NCI-H524 (cell line): ENCODE data around the gene MAN1C1.
"Not testable (repeated sequence)": the region's sequence is repeated elsewhere in the genome, so short reads cannot be mapped to it uniquely, and the experiment has no call there.

Experiments
- DNase-seq, 2 experiments: peaks; one replicate each; lab custom pipeline; 2025; lab: John Stamatoyannopoulos, UW

The MAN1C1 gene

DNA sequence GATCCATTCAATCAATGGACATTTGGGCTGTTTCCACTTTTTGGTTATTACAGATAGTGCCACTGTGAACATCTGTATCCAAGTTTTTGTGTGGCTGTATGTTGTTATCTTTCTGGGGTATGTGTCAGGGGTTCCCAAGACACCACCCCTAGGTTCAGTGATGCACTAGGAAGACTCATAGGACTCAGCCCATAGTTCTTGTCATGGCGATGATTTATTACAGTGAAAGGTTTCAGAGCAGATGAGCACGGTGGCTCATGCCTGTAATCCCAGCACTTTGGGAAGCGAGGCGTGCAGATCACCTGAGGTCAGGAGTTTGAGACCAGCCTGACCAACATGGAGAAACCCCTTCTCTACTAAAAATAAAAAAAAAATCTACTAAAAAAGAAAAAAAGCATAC lies 64.1 kb downstream of the MAN1C1 start:
- no peak for DNase-seq

DNA sequence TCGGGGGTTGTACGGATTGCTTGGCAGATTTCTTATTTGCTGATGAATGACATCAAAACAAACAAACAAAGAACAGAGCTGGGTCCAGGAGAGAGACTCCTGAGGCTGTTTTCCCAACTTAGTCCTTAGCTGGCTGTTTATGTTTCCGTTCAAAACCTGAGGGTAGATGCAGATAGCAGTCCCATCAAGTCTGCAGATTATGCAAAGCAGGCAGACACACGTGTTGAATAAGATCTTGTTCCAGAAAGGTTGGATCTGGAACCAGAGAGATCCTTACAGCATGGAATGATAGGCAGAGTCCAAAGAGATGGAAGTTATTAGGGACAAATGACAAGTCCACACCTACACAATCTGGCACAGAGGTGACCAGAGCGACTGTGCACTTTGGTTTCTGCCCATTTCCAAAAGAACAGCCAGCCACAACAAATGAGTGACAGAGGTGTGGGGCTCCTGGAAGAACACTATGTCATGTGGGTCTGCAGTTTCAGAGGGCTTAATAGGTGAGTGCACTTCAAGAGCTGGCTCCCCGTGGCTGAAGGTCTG lies 65.5 kb downstream of the MAN1C1 start:
- no peak for DNase-seq

DNA sequence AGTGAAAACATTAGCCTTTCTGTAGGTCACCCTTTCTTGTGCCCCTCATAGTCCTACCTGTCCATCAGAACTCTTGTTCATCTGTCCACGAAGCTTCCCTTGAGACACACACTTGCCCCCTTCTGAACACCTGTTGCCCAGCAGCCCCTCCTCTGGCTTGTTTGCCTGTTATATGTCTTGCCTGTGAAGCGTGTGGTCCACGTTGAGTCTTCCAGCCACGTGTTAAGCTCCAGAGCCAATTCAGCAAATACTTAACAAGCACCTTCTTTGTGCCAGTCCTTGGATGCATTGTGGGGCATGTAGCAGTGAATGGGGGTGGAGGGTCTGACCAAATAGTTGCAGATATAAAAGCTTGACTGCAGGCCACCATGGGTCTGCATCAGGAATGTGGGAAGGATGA lies 66.6 kb downstream of the MAN1C1 start:
- no peak for DNase-seq

DNA sequence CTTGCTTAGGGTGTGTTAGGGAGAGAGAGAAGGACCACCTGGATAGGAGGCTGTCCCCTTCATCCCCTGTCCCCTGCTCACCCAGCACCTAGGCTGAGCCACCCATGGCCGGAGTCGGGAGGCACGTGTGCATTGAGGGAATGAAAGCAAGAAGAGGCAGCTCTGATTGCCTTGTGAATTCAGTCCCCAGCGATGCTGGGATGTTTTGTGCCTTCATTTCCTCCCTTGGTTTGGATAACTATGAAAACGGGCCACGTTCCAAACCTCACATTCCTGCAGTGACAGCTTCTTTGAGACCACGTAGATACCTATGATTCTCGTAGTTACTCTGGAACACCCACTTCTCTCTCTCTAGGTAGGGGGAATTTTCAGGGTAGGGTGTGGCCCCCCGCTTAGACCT lies 67.1 kb downstream of the MAN1C1 start:
- DNase-seq = no peak

DNA sequence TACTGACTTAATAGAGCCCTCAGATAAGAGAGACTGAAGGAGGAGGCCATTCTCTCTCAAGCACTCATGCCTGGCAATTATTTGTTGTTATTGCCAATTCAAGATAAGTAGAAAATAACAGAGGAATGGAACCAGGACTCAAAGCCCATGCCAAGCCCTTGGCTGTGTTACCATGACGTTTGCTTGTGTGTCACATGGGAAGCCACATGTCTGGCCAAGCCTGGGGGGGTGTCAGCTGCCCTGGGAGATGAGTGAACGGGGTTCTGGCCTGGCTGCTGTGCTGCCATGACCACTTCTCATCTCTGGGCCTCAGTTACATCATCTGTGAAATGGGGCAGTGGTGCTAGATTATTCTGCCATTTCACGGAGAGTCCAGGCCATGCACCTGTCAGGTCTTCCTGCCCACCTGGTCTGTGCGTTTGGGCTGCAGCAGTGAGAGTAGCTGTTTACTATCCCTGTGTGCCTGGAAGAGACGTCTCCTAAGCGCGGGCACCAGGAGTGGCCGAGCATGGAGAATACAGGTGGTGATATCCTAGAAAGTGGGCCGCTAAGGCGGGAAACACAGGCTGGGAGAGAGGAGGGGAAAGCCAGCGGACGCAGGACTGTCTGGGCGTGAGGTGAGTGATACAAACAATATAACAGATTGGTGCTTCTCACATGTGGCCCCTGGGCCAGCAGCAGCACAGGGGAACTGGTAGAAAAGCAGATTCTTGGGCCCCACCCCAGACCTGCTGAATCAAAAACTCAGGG lies 67.8 kb downstream of the MAN1C1 start:
- DNase-seq = no peak

DNA sequence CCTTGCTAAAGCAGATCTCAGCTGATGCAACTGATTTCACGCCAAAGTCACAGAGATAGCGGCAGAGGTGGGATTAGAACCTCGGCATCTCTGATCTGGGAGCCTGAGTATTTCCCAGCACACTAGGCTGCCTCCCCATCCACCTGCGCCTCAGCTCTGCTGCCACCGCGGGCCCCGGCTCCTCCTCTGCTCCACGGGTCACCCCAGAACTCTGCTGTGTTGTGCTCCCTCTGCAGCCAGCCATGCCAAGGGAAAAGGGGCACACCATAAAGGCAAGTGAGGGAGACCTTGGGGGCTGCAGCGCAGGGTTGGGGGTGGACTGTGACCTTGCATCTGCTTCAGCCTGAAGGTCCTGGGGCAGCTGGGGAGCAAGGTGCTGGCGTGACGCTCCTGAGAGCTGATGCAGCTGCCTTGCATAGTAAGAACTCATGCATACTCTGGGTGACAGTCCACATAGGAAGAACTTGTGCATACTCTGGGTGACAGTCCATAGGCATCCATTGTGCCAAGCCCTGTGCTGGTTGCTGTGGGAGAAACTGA lies 68.7 kb downstream of the MAN1C1 start:
- DNase-seq = no peak

DNA sequence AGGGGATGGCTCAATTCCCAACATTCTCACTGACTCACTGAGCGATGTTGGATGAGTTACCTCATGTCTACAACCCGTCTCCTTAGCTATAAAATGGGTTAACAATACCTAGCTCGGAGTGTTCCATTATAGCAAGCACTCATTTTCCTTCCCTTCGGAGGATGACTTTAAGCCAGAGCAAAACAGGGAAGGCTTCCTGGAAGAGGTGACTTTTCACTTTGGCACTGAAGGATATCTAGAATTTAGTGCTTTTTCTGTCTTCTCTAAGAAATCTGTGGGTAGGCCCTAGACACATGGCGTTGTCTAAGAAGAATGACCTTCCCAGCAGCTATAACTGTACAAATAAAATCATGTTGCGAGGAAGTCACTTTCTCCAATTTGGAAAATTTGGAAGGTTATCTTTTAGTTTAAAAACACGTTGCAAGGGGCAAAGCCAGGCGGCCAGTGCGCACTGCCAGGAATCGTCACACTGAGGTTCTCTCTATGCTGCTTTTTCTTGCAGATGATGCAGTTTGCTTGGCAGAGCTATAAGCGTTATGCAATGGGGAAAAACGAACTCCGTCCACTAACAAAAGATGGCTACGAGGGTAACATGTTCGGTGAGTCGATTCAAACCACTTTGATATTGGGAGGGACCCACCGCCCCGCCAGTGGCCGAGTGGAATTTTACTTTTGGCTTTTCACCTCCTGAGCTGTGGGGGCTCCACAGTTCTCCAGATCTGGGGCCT lies 69.5 kb downstream of the MAN1C1 start:
- DNase-seq = no peak

DNA sequence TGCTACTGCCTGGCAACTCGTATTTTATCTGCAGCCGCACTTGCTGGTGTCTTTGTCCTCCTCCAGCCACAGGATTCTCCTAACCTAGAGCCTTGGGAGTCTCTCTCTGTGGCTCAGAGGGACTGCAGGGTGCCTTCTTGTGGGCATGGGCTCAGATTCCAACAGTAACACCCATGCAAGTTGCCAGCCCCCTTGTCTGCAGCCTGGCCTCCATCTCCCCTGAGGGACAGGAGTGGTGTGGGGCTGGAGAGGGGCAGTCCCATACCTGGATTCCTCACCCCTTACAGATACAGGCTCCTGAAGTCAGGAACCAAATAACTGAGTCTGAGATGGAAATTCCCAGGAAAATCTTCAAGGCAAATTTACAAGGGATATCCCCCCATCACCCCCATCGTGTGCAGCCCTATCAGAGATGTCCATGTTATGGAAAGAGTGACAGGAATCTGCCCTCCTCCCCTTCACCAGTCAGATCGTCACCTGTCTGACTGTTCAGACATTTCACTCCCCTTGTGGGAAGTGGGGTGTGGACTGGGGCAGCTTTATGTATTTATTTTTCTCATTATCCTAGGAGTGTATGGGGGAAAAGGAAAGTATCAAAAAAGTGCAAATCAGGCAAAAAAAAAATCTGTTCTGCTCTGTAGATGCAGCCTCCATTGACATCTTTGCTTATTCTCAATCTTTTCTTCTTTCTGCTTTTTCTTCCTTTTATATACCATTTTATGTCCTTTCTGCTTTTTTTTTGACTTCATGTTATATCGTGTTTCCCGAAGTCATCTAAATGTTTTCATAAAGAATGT lies 70.8 kb downstream of the MAN1C1 start:
- DNase-seq = no peak

DNA sequence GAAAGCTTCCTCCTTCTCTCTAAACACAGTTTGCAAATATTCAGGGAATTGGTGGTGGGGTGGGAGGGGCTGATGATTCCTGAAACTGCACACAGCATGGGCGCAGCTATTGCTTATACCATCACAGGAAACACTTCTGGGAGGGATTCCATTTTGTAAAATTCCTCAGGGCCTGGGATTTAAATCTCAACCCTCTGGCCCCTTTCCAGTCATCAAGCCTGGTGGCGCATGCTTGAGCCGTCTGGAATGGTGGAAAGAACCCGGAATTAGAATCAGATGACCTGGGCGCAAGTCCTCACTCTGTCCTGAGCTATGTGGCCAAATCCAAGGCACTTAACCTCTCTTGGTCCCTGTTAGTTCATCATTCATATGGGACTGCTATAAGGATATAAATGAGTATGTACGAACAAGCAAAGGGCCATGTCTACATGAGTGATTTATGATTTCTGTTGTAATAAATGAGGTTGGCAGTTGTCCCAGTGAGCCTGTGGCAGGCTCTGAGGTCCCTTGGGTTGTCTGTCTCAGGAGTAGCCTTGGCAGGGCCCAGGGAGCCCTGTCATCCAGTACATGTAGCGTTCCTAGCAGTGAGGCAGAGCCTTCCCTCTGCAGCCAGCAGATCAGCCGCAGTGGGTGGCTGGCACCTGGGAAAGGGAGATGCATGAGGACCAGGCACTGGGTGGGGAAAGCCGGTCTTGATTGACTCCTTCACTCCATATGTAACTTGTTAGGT lies 72.0 kb downstream of the MAN1C1 start:
- no peak for DNase-seq

DNA sequence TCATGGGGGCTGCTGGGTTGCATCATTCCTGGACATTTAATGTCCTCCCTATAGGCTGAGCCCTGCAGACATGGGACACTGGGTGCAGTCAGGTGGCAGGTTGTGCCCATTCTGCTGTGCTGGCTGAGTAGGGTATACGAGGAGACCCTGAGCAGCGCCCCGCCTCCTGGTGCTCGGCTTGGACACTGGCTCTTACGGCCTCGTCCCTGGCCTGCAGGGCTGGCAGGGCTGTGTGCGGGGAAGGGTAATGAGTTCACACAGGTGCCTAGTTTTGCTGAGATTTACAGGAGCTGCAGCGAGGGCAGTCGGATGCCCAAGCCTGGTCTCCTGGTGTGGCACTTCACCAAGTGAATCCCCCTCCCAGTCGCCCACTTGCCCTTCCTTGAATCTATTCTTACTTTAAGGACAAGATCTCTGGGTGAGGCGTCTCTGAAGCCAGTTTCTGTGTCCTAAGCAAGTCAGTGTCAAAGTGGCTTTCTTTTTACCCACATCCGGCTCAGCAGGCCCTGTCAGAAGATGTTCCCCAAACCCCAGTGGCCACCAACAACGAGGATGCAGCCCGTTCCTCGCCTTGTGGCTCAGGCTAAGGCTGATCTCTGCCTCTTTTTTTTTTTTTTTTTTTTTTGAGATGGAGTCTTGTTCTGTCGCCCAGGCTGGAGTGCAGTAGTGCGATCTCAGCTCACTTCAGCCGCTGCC lies 73.2 kb downstream of the MAN1C1 start:
- DNase-seq = no peak

DNA sequence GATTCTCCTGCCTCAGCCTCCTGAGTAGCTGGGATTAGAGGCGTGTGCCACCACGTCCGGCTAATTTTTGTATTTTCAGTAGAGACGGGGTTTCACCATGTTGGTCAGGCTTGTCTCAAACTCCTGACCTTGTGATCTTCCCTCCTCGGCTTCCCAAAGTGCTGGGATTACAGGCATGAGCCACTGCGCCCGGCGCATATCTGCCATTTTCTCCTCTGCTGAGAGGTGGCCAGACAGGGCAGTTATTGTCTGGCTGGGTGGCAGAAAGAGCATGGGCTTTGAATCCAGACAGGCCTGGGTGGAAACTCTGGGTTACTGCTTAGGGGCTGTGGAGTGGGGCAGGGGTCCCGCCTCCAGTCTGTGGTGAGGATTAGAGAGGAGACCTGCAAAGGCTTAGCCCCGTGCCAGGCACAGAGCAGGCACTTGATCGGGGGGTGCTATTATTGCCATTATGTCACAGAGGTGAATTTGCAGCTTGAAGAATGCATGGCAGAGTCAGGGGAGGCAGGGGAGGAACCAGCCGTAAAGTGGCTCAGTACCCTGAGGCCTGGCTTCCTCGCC lies 73.9 kb downstream of the MAN1C1 start:
- no peak for DNase-seq

DNA sequence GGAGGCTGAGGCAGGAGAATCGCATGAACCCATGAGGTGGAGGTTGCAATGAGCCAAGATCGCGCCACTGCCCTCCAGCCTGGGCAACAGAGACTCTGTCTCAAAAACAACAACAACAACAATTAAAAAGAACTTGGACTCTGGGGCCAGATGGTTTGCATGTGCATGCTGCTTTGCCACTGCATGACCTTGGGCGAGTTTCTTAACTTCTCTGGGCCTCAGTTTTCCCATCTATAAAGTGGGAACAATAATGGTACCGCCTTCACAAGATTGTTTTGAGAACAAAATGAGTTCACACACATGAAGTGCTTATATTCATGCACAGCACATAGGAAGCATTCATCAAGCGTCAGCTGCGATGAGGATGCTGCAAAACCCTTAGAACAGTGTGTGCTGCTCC lies 74.6 kb downstream of the MAN1C1 start:
- DNase-seq = no peak

DNA sequence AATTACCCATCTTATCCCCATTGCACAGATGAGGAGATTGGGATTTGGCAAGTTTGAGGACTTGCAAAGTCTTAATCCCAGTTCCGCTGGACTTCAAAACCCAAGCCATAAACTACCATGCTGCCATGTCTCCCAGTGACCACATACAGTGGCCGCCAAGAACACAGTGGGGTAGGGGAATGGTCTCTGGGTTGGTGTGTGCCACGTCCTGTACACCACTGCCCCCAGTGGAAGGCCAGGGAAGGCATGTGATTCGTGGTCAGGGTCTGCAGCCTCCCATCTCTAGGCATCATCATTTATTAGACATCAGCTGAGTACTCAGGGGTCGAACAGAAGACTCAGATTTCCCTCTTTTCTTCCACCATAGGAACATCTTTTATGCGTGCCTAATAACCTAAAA lies 76.0 kb downstream of the MAN1C1 start:
- peak in 1 of 2 experiments; percentile 28 for DNase-seq

DNA sequence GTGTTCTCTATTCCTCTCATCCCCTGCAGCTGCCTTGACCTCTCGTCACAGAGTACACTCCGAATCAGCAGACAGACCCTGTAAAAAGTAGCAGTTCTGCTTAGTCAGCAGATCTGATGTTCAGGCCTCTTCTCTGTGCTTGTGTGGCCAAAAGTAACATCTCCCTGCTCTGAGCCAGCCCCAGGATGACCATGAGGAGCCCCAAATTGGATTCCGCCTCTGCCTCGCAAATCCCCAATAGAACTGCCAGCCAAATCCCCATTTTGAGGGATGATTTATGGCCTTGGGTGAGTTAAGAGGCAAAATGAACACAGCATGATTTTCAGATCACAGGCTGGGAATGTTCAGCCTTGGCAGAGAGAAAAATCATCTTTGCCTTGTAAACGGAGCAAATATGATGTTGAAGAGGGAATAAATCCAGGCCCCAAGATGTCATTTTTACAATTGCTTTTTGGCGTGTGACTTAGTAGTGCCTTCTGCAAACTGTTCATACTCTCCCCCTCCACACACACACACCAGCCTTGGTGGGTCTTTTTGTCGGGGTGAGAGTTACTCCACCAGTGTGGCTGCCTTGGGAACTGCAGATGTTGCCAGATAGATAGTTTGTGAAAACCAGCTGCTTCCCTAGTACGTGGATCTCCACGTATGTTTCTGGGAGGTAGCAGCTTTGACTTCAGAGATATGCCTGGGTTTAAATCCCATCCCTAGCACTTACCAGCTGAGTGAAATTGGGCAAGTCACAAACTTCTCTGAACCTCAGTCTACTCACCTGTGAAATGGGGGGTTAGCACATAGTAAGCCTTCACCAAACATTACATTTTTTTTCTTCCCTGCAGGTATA lies 77.8 kb downstream of the MAN1C1 start:
- peak in 1 of 2 experiments; percentile 44 for DNase-seq

DNA sequence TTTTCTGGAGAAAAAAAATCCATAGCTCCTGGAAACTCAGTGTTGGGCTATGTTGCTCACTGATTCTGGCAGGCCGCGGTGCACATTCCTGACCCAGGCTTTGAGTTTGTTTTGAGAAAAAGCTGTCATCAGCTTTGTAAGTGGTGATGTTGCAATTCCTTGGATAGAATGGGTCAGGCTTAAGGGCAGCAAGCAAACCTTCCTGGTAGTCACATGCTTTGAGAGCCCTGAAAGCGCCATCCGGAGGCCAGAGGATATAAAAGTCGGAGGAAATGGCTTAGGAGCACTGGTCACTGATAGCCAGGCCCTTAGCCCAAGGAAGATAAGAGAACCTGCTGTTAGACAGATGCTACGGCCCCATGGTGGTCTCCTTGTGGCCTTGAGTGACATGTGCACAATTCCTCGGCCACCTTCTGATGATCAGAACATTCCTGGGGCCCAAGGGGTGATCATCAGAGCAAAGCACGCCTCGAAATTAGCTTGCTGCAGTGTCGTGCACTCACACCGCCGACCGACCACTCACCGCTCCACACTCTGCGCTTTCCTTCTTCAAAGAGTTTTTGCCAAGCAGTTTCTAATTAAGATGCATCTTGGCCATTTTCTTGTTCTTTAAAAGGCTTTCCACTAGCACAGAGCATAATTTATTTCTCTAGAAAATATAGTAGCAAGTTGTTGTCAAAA lies 78.6 kb downstream of the MAN1C1 start:
- no peak for DNase-seq

DNA sequence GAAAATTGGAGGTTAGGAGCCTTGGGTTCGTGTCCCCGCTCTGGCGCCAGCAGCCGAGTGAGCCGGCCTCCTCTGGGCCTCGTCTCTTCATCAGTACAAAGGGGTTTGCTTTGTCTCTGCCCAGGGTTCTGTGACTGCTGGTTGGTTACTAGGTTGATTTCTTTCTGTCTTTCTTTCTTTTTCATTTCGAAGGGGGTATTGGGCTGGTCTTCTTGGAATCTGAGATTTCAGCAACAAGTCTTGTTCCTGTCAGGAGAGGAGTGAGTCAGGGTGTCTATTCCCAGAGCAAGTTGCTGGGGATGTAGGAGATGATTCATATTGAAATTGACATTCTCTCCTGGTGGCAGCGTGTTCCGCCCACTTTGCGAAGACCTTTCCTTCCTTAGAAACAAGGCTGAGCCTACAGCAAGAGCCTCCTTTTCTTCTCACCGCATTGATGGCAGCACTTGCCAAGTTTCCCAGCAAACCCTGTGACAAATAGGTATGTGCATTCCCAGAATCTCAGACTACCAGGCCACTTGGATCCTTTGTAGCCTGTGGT lies 79.2 kb downstream of the MAN1C1 start:
- no peak for DNase-seq

DNA sequence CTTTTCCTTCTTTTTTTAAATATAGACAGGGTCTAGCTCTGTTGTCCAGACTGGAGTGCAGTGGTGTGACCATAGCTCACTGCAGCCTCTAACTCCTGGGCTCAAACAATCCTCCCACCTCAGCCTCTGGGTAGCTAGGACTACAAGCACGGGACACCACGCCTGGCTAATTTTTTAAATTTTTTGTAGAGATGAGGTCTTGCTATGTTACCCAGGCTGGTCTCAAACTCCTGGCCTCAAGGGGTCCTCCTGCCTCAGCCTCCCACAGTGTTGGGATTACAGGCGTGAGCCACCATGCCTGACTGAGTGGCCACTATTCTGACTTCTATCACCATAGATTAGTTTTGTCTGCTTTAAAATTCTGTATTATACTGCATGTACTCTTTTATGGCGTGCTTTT lies 80.1 kb downstream of the MAN1C1 start:
- not testable (repeated sequence) for DNase-seq

DNA sequence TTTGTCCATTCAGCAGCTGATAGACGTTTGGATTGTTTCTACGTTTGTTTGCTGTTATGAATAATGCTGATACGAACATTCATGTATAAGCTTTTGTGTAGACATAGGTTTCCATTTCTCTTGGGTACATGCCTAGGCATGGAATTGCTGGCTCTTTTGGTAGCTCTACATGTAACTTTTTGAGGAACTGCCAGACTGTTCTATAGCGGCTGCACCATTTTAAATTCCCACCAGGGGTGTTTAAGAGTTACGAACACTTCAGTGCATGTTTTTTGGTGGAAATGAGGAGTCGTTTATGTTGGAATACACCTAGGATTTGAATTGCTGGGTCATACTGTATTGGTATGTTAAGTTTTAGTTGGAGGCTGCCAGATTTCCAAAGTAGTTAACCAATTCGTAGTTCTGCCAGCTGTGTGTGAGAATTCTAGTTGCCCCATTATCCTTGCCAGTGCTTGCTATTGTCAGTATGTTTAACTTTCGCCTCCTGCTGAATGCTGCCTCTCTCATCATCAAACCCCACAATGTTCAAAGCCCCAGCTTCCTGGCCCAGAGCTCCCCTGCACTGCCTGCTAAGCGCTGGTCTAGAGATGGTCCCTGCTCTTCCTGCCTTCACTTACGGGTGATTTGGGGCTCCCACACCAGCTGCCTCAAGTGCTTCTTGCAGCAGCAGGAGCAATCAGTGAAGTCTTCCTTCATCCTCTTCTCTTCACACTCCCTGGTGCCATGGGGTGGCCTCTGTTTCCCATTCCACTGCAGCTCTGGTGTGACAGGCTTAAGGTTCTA lies 81.0 kb downstream of the MAN1C1 start:
- DNase-seq = no peak
